Measurements from ENCODE around the gene COPS7A. TPM values are rescaled to one million over a fixed set of nuclear protein-coding genes. Genes with fewer than 3 reads are reported as not detected.

Gene COPS7A
- polyA plus RNA-seq, 1 experiment: 200 TPM

DNA sequence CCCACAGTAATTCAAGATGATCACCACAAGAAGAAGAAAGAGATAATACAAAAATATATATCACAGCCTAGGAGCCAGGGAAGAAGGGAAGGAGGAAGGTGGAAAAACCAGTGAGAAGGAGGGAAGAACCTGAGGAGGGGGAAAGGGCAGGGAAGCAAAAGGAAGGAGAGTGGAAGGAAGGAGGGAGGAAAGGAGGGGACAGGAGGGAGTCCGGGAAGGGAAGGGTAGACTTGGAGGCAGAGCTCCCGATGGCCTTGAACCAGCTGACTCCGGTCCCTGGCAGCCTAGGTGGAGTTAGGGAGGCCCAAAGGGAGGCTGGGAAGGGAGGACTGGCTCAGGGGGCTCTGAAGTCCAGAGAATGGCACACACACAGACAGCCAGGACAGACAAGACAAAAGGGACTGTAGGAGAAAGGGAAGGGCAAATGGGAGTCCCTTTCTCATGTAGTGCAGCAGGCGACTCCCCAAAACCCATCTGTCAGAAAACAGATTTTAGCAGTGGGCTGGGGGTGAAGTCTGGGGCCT is 30.0 kb upstream of the COPS7A start:
- H3K27me3 ChIP-seq (ENCODE audit: control insufficient read depth, insufficient read depth, low read length): no peaks in the 10 kb centered on the region
- no peaks in the 10 kb centered on the region for H3K36me3 ChIP-seq (ENCODE audit: control insufficient read depth, insufficient read depth, low read length)
- no peak overlapping the region for H3K4me3 ChIP-seq (ENCODE audit: low read depth, low read length)
- no peak for DNase-seq (ENCODE audit: low read depth)
- ChIA-PET POLR2A (no interaction called here), CTCF (interaction anchor here (0.7 kb wide), 1 partner anchor 73 kb away, joined by 3 read pairs; no protein-coding TSS in a partner anchor)
- TF ChIP-seq, protein P1, sequence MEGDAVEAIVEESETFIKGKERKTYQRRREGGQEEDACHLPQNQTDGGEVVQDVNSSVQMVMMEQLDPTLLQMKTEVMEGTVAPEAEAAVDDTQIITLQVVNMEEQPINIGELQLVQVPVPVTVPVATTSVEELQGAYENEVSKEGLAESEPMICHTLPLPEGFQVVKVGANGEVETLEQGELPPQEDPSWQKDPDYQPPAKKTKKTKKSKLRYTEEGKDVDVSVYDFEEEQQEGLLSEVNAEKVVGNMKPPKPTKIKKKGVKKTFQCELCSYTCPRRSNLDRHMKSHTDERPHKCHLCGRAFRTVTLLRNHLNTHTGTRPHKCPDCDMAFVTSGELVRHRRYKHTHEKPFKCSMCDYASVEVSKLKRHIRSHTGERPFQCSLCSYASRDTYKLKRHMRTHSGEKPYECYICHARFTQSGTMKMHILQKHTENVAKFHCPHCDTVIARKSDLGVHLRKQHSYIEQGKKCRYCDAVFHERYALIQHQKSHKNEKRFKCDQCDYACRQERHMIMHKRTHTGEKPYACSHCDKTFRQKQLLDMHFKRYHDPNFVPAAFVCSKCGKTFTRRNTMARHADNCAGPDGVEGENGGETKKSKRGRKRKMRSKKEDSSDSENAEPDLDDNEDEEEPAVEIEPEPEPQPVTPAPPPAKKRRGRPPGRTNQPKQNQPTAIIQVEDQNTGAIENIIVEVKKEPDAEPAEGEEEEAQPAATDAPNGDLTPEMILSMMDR (IDR thresholded peaks at IDR 0.05; ENCODE audit: insufficient read depth, low read depth, low read length): no peak

DNA sequence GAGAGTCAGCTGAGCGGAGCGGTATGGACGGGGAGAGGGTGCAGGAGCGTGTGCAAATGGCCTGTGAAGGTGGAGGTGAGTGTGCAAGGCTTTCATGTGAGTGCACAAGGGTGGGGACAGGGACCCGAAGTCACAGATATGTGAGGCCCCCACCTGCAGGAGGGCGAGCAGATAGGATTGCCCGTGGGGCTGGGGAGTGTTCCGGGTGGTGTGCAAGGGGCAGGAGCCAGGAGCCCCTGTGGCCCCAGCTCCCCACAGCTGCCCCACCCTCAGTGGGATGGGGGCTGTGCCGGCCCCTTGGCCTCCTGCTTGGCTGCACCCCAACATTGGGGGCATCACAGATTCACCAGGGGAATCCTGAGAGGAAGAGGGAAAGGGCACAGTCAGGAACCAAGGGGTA is 29.1 kb upstream of the COPS7A start:
- no peak for DNase-seq (ENCODE audit: low read depth)
- ChIA-PET CTCF (no interaction called here), POLR2A (no interaction called here)
- Histone ChIP-seq H3K27me3 (ENCODE audit: control insufficient read depth, insufficient read depth, low read length) (no peaks in the 10 kb centered on the region), H3K4me3 (ENCODE audit: low read depth, low read length) (no peak overlapping the region), H3K36me3 (ENCODE audit: control insufficient read depth, insufficient read depth, low read length) (no peaks in the 10 kb centered on the region)
- TF ChIP-seq, protein P1 (IDR thresholded peaks at IDR 0.05; ENCODE audit: insufficient read depth, low read depth, low read length): no peak

DNA sequence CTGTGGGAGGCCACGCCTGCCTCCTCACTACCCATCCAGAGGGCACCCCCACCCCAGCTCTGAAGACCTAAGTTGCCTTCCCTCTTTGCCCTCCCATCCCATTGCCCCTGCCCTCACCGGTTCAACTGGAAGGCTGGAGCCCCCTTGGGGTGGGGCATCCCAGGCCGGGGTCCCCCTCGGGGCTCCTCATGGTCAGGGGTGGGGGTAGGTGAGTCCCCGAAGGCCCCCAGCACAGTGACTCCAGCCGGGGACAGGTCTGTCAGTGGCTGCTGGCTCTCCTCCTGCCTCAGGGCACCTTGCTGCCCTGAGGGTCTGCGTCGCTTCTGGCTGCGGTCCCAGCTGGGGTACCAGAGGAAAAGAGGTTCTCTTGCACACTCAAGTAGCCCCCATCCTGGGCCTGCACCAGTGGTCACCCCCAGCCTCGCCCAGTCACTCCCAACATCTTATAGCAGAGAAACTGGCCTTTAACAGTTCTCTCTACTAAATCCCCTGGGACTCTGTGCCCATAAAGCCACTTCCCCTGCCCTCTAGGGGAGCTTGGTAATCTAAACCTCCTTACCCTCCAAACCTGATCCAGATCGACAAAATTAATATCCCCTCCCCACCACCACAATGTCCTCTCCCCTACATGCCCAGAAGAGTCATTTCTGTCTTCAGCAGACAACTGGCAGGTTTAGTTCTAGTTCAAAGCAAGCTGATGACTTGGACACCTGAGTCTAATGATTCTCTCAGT is 28.4 kb upstream of the COPS7A start:
- no peak for DNase-seq (ENCODE audit: low read depth)
- no peaks in the 10 kb centered on the region for H3K27me3 ChIP-seq (ENCODE audit: control insufficient read depth, insufficient read depth, low read length)
- TF ChIP-seq, protein P1 (IDR thresholded peaks at IDR 0.05; ENCODE audit: insufficient read depth, low read depth, low read length): no peak
- H3K36me3 ChIP-seq (ENCODE audit: control insufficient read depth, insufficient read depth, low read length): no peaks in the 10 kb centered on the region
- CTCF ChIA-PET: interaction anchor here (1.2 to 1.7 kb wide), 3 partner anchors 58 to 81 kb away, joined by 5 to 7 read pairs (median 5); partner anchors contain the start of gene MLF2
- POLR2A ChIA-PET: no interaction called here
- H3K4me3 ChIP-seq (ENCODE audit: low read depth, low read length): no peak overlapping the region

DNA sequence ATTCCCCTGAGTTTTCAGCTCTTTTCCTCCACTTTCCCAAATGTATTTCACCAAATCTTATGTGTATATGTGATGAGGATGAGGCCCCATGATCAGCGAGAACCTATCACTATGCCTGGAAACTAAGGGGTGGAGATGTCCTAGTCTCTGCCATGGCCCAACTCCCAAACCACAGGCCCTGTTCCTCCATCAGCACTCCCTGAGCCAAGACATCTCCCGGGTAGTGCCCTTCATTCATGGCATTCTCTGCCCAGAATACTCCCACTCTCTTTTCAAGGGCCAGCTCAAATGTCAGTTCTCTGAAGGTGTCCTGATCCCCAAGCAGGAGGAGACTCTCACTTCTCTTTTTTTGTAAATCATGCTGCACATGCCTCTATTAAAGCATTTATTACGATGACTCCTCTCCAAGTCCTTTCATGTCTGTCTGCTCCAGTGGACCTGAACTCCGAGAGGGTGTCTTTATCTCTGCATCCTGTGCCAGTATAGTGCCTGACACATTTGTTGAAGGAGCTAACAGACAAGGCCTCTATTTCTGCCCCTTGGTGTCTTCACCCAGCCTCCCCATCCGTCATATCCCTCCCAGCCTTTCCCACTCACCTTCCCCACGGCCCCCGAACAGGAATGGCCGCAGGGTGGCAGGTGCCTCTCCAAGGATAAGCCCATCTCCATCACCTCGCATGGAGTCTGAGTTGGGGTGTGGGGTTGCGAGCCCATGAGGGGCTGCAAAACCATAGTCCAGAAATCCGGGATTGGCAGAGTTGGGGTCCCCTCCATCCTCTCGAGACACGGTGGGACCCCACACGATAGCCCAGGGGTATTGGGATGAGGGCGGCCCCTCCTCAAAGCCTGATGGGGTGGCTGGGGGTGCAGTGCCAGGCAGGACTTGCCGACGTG is 26.9 kb upstream of the COPS7A start:
- TF ChIP-seq, protein P1 (IDR thresholded peaks at IDR 0.05; ENCODE audit: insufficient read depth, low read depth, low read length): no peak
- no peak overlapping the region for H3K4me3 ChIP-seq (ENCODE audit: low read depth, low read length)
- ChIA-PET POLR2A (no interaction called here), CTCF (interaction anchor here (0.7 to 2.8 kb wide), 11 partner anchors 8 to 82 kb away, joined by 3 to 11 read pairs (median 5); partner anchors contain the start of genes MLF2 and ZNF384)
- no peak for DNase-seq (ENCODE audit: low read depth)
- no peaks in the 10 kb centered on the region for H3K36me3 ChIP-seq (ENCODE audit: control insufficient read depth, insufficient read depth, low read length)
- H3K27me3 ChIP-seq (ENCODE audit: control insufficient read depth, insufficient read depth, low read length): peaks cover 7% of the 10 kb centered on the region; the same call in 1 of the 2 replicates
